Parathyroid adenoma (tissue), 2 donors: ENCODE data around the gene HIF3A.
A peak's percentile ranks its signal among the peaks of the same experiment; 100 is the strongest.
"Not testable (repeated sequence)": the region's sequence is repeated elsewhere in the genome, so short reads cannot be mapped to it uniquely, and the experiment has no call there.

Experiments used
- H2AFZ ChIP-seq: fragments of 300-600 bp; sonication (generic); one replicate; pipeline ENCODE4 v1.7.0; 2017; ENCODE audit warnings: antibody characterized with exemption, mild to moderate bottlenecking
- H3K27ac ChIP-seq: fragments of 300-600 bp; sonication (generic); one replicate; pipeline ENCODE4 v1.7.0; 2017
- H3K27me3 ChIP-seq: fragments of 300-600 bp; sonication (generic); one replicate; pipeline ENCODE4 v1.7.0; 2017; ENCODE audit warnings: low read length; ENCODE audit not compliant: control insufficient read depth, insufficient read depth
- H3K36me3 ChIP-seq: fragments of 300-600 bp; sonication (generic); one replicate; pipeline ENCODE4 v1.7.0; 2017; ENCODE audit warnings: low read length; ENCODE audit not compliant: control insufficient read depth, insufficient read depth
- H3K4me1 ChIP-seq: fragments of 300-600 bp; sonication (generic); one replicate; pipeline ENCODE4 v1.7.0; 2017; ENCODE audit warnings: control low read depth
- H3K4me2 ChIP-seq: fragments of 300-600 bp; sonication (generic); one replicate; pipeline ENCODE4 v1.7.0; 2017; ENCODE audit warnings: low read length
- H3K4me3 ChIP-seq: fragments of 300-600 bp; sonication (generic); one replicate; pipeline ENCODE4 v1.7.0; 2017; ENCODE audit warnings: low read depth, low read length
- H3K79me2 ChIP-seq: fragments of 300-600 bp; sonication (generic); one replicate; pipeline ENCODE4 v1.7.0; 2017; ENCODE audit warnings: control low read depth
- H3K9ac ChIP-seq: fragments of 300-600 bp; sonication (generic); one replicate; pipeline ENCODE4 v1.7.0; 2017; ENCODE audit warnings: mild to moderate bottlenecking
- H3K9me3 ChIP-seq: fragments of 300-600 bp; sonication (generic); one replicate; pipeline ENCODE4 v1.7.0; 2017; ENCODE audit warnings: low read length; ENCODE audit not compliant: control insufficient read depth
- CTCF ChIP-seq: fragments of 300-600 bp; sonication (generic); IDR thresholded peaks from one replicate; pipeline ENCODE4 v1.7.0; 2017; ENCODE audit warnings: antibody characterized with exemption, mild to moderate bottlenecking
- donor health status: primary hyperparathyroidism.

The HIF3A gene

DNA sequence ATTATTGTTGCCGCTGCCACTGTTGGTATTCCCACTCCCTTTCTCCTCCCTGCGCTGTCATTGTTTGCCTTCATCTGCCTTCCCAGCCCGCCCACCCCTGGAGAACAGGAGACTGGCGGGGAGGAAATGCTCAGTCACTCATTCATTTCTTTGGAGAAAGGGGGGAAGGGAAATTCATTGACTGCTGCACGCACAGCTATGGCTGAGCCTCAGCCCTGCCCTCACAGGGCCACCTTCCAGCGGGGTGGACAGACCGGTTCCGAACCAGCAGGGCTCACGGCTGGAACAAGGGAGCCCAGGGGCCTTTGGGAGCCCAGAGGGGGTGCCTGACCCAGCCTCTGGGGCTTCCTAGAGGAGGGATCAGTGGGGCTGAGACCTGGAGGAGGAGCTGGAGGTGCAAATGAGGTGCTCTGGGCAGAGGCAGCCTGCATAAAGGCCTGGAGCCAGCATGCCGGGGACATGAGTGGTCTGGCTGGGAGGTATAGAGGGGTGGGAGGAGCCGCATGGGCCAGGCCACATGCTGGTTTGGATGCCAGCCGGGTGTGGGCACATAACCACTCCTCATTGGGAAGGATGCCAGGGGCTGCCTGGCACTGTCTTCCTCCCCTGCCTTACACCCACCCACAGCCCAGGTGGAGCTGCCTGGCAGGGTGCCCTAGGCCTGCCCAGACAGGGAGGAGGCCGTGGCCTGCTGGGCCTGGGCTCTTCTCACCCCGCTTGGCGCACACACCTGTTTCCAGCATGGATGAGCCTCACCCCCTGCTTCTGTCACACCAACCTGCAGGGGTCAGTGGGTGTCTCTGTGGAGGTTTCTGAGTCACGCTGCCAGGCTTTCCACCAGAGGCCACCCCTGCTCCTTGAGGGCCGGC lies 76.9 kb downstream of the HIF3A start:
- H3K27me3 ChIP-seq = no peaks in the 10 kb centered on the region
- H3K36me3 ChIP-seq = no peaks in the 10 kb centered on the region
- TF ChIP-seq CTCF = no peak
- H3K27ac ChIP-seq = peak overlapping the region; percentile 66
- H3K4me3 ChIP-seq = no peak overlapping the region
- H3K9me3 ChIP-seq = no peaks in the 10 kb centered on the region
- peaks cover 11% of the 10 kb centered on the region for H3K4me1 ChIP-seq
- H3K9ac ChIP-seq = no peak overlapping the region
- peak overlapping the region; percentile 38 for H2AFZ ChIP-seq
- H3K79me2 ChIP-seq = peaks cover 8% of the 10 kb centered on the region
- H3K4me2 ChIP-seq = peak overlapping the region; percentile 33

GRCh38 chr19:46374536-46375475 lies 78.0 kb downstream of the HIF3A start:
- TF ChIP-seq CTCF = no peak
- H3K9me3 ChIP-seq = no peaks in the 10 kb centered on the region
- no peak overlapping the region for H2AFZ ChIP-seq
- peak overlapping the region; percentile 33 for H3K4me2 ChIP-seq
- H3K79me2 ChIP-seq = peaks cover 8% of the 10 kb centered on the region
- H3K9ac ChIP-seq = no peak overlapping the region
- H3K4me3 ChIP-seq = no peak overlapping the region
- no peaks in the 10 kb centered on the region for H3K27me3 ChIP-seq
- H3K36me3 ChIP-seq = no peaks in the 10 kb centered on the region
- peaks cover 11% of the 10 kb centered on the region for H3K4me1 ChIP-seq
- H3K27ac ChIP-seq = peak overlapping the region; percentile 66

GRCh38 chr19:46375476-46376067 lies 78.7 kb downstream of the HIF3A start:
- not testable (repeated sequence) for H3K9ac ChIP-seq, H3K27ac ChIP-seq, H3K4me3 ChIP-seq, H3K27me3 ChIP-seq, H2AFZ ChIP-seq, H3K4me2 ChIP-seq, H3K9me3 ChIP-seq, H3K36me3 ChIP-seq, H3K79me2 ChIP-seq
- H3K4me1 ChIP-seq = peaks cover 11% of the 10 kb centered on the region

DNA sequence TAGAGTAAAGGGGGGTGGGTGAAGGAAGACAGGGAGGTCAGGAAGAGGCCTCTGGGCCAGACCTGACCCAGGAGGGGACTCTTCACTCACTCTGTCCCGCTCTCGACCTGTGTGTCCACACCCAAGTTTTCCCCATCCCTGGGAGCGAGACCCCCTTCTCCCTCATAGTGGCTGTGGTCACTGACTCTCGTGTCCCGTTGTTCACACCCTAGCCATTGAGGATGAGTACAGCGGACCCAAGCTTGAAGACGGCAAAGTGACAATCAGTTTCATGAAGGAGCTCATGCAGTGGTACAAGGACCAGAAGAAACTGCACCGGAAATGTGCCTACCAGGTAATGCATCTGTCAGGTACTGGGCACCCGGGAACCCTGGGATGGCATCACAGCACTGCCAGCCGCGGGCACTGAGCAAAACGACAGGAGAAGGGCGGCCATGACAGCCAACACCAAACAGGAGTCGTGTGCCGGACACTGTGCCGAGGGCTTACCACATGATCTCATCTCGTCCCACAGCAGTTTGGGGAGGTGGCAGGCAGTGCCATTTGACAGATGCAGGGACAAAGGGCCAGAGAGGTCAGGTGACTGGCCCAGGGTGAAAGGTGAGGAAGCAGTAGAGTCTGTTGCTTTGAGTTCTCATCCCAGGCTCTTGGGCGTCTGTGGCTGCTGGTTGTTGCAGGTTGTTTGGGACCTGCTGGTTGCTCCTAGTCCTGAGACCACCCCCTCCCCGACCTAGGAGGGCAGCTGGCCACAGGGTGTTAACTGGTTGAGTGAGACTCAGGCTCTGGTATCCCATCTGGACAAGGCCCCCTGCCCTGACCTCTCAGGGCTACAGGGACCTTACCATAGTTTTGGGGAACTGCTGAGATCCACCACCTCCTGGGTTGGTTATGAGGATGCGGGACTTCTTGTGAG lies 79.7 kb downstream of the HIF3A start:
- Histone ChIP-seq H3K36me3 (no peaks in the 10 kb centered on the region), H3K79me2 (peaks cover 8% of the 10 kb centered on the region), H3K27me3 (no peaks in the 10 kb centered on the region), H2AFZ (no peak overlapping the region), H3K9ac (no peak overlapping the region), H3K4me1 (peaks cover 11% of the 10 kb centered on the region), H3K4me3 (no peak overlapping the region), H3K9me3 (no peaks in the 10 kb centered on the region), H3K4me2 (no peak overlapping the region), H3K27ac (no peak overlapping the region)
- no peak for TF ChIP-seq CTCF
